Left lobe of liver (tissue), 2 donors: ENCODE data around the gene CENPM. TPM values are rescaled to one million over a fixed set of nuclear protein-coding genes. Genes with fewer than 3 reads are reported as not detected.

ENCODE experiments used
- ATAC-seq: fragments of 200-7000 bp; cut with Tn5 transposase; one replicate; pipeline ENCODE4 v1.9.1; 2020; ENCODE audit warnings: mild to moderate bottlenecking, moderate library complexity
- DNase-seq: peaks from one replicate; pipeline ENCODE4 v3.0.0-alpha.2; 2020; ENCODE audit warnings: low spot score
- total RNA-seq: library from RNA; stranded (reverse); gene quantifications from one replicate; pipeline ENCODE4 v1.2.1, GENCODE V29; 2021
- donor health status: DM: no; HTN: no; CAD: no; lungs with moderate emphysema.
- donor health status: DM: no; HTN: yes; CAD: no.

The CENPM gene
- total RNA-seq, 1 donor from 2014 or later = not detected

GRCh38 chr22:41933411-41934177 lies 13.4 kb downstream of the CENPM start:
- no peak for ATAC-seq
- no peak for DNase-seq

GRCh38 chr22:41932353-41932752 lies 14.6 kb downstream of the CENPM start:
- DNase-seq = no peak
- no peak for ATAC-seq

GRCh38 chr22:41931701-41932269 lies 15.2 kb downstream of the CENPM start:
- DNase-seq (no peak), ATAC-seq (no peak)

- ATAC-seq (no peak), DNase-seq (no peak)
These were observed 17.5 kb downstream of the CENPM start for GRCh38 chr22:41929418-41929810.

GRCh38 chr22:41928593-41929417 lies 18.1 kb downstream of the CENPM start:
- DNase-seq (no peak), ATAC-seq (no peak)

GRCh38 chr22:41927813-41928212 lies 19.1 kb downstream of the CENPM start:
- no peak for DNase-seq
- no peak for ATAC-seq

GRCh38 chr22:41925783-41926460 lies 21.0 kb downstream of the CENPM start:
- peak; percentile 74 for DNase-seq
- peak; percentile 95 for ATAC-seq

GRCh38 chr22:41923595-41924276 lies 23.2 kb downstream of the CENPM start:
- no peak for ATAC-seq
- DNase-seq = no peak

GRCh38 chr22:41922940-41923594 lies 23.9 kb downstream of the CENPM start:
- DNase-seq = no peak
- ATAC-seq = no peak

- ATAC-seq = no peak
- DNase-seq = no peak
These were observed 24.6 kb downstream of the CENPM start for GRCh38 chr22:41922328-41922727.

- no peak for ATAC-seq
- DNase-seq = no peak
These were observed 26.5 kb downstream of the CENPM start for GRCh38 chr22:41920271-41920976.

- ATAC-seq (peak; percentile 47), DNase-seq (no peak)
These were observed 27.4 kb downstream of the CENPM start for GRCh38 chr22:41919357-41920224.

- DNase-seq (no peak), ATAC-seq (no peak)
These were observed 28.8 kb downstream of the CENPM start for GRCh38 chr22:41917903-41918791.

- ATAC-seq = no peak
- no peak for DNase-seq
These were observed 29.5 kb downstream of the CENPM start for GRCh38 chr22:41917375-41917902.

GRCh38 chr22:41916745-41917358 lies 30.1 kb downstream of the CENPM start:
- DNase-seq (no peak), ATAC-seq (no peak)

GRCh38 chr22:41915786-41916493 lies 31.0 kb downstream of the CENPM start:
- ATAC-seq (no peak), DNase-seq (no peak)
